K562 (cell line): ENCODE data around the gene MAML1. TPM values are rescaled to one million over a fixed set of nuclear protein-coding genes. Genes with fewer than 3 reads are reported as not detected.

Experiments
- ATAC-seq: fragments of 200-7000 bp; cut with Tn5 transposase; 3 replicates; pipeline ENCODE4 v1.9.1; 2020; ENCODE audit warnings: moderate library complexity
- BruUV-seq: library from RNA; stranded (reverse); fragments of 400-500 nt; replicated peaks from 2 replicates; lab custom pipeline; 2021; lab: Mats Ljungman, UMichigan
- CTCF ChIA-PET: fragments of 300-600 bp; formaldehyde crosslinking; extraction: SDS; loops from one replicate; lab custom pipeline; 2021; ENCODE audit warnings: low intra/inter-chr PET ratio; lab: Yijun Ruan, JAX
- POLR2A ChIA-PET: fragments of 300-600, 350-650 bp; sonication (Branson Sonifier 250); formaldehyde crosslinking; extraction: SDS; loops from one replicate; lab custom pipeline; 2021; ENCODE audit warnings: antibody characterized with exemption, inconsistent platforms; lab: Yijun Ruan, JAX
- DNase-seq, 4 experiments: peaks; one replicate each; pipeline versions ENCODE4 v3.0.0 to v3.0.0-alpha.2; 2011 to 2018; ENCODE audit warnings: low spot score in 3 of 4, mixed read lengths in 3 of 4; ENCODE audit errors: extremely low read depth in 1 of 4
- FAIRE-seq: peaks from 2 replicates; lab custom pipeline; 2011; peaks lifted over from hg19 to GRCh38; lab: Jason Lieb, UNC
- H2AFZ ChIP-seq: 2 replicates; pipeline ENCODE4 v1.6.0; 2011; ENCODE audit warnings: low read depth, low read length, control low read depth, inconsistent platforms
- H3K27ac ChIP-seq: fragments of 200-600 bp; 3 replicates; pipeline ENCODE4 v1.8.0; 2011; ENCODE audit warnings: low read depth, mild to moderate bottlenecking, control low read depth, inconsistent platforms, low read length, moderate library complexity, mixed read lengths; ENCODE audit errors: extremely low read depth
- H3K27me3 ChIP-seq, 2 experiments: fragments of 300-600 bp in 1 of 2; 2 replicates in 1 of 2; 3 replicates in 1 of 2; pipeline versions ENCODE4 v1.6.0 to v1.8.0; 2011; ENCODE audit warnings: inconsistent platforms in 2 of 2, low read length in 2 of 2, mild to moderate bottlenecking in 1 of 2, mixed read lengths in 1 of 2, moderate library complexity in 1 of 2; ENCODE audit not compliant: control insufficient read depth in 2 of 2, insufficient read depth in 2 of 2
- H3K36me3 ChIP-seq: fragments of 300-600 bp; 3 replicates; pipeline ENCODE4 v1.8.0; 2011; ENCODE audit warnings: mild to moderate bottlenecking, low read length, inconsistent platforms; ENCODE audit not compliant: control insufficient read depth, insufficient read depth
- H3K4me1 ChIP-seq, 2 experiments: fragments of 200-600 bp in 1 of 2; replicated peaks in 1 of 2; 2 replicates in 1 of 2; 3 replicates in 1 of 2; pipeline versions ENCODE4 v1.5.1 to v1.8.0; 2011; ENCODE audit warnings: inconsistent platforms in 2 of 2, low read length in 2 of 2, mild to moderate bottlenecking in 1 of 2, mixed read lengths in 1 of 2, moderate library complexity in 1 of 2; ENCODE audit not compliant: control insufficient read depth in 2 of 2, insufficient read depth in 2 of 2
- H3K4me2 ChIP-seq: 2 replicates; pipeline ENCODE4 v1.6.1; 2011; ENCODE audit warnings: low read length, control low read depth, inconsistent platforms, mixed read lengths; ENCODE audit not compliant: insufficient read depth
- H3K4me3 ChIP-seq: fragments of 200-600 bp; sonication (generic), shearing (Covaris generic); 2 replicates; pipeline ENCODE4 v1.5.1; 2016; ENCODE audit warnings: control low read depth, inconsistent platforms
- H3K79me2 ChIP-seq: fragments of 200-600 bp; 3 replicates; pipeline ENCODE4 v1.8.0; 2011; ENCODE audit warnings: low read length, inconsistent platforms; ENCODE audit not compliant: control insufficient read depth, insufficient read depth
- H3K9ac ChIP-seq, 2 experiments: 2 replicates each; pipeline versions ENCODE4 v1.6.0 to v1.6.1; 2011; ENCODE audit warnings: low read depth in 2 of 2, low read length in 2 of 2, control low read depth in 1 of 2, inconsistent platforms in 1 of 2, mild to moderate bottlenecking in 1 of 2, mixed read lengths in 1 of 2; ENCODE audit not compliant: insufficient read depth in 1 of 2
- H3K9me1 ChIP-seq: one replicate; pipeline ENCODE4 v1.6.0; 2011; ENCODE audit warnings: inconsistent platforms, mild to moderate bottlenecking, low read length, moderate library complexity; ENCODE audit not compliant: control insufficient read depth, insufficient read depth
- H3K9me3 ChIP-seq: replicated peaks from 2 replicates; pipeline ENCODE4 v1.5.1; 2011; ENCODE audit warnings: low read depth, low read length, inconsistent platforms; ENCODE audit not compliant: control insufficient read depth, insufficient read depth
- H4K20me1 ChIP-seq: replicated peaks from 2 replicates; pipeline ENCODE4 v1.6.1; 2011; ENCODE audit warnings: low read length, inconsistent platforms, mixed read lengths; ENCODE audit not compliant: control insufficient read depth, insufficient read depth
- CAMTA2 ChIP-seq: fragments of 250-450 bp; sonication (Bioruptor Pico); conservative IDR thresholded peaks from 2 replicates; pipeline ENCODE4 v1.5.1; 2022
- DNMT1 ChIP-seq: fragments of 450-650 bp; IDR thresholded peaks from 2 replicates; pipeline ENCODE4 v1.6.1; 2016; ENCODE audit warnings: antibody characterized with exemption, mild to moderate bottlenecking
- ELK3 ChIP-seq: fragments of 450-650 bp; formaldehyde crosslinking; IDR thresholded peaks from 2 replicates; pipeline ENCODE4 v1.4.0; 2020; ENCODE audit warnings: mild to moderate bottlenecking
- GATAD2A ChIP-seq: fragments of 450-650 bp; IDR thresholded peaks from 2 replicates; pipeline ENCODE4 v1.6.1; 2017
- ILF3 ChIP-seq: fragments of 450-650 bp; IDR thresholded peaks from 2 replicates; pipeline ENCODE4 v1.6.1; 2018; ENCODE audit warnings: antibody characterized with exemption, mild to moderate bottlenecking, moderate library complexity, borderline replicate concordance
- MEF2D ChIP-seq: conservative IDR thresholded peaks from 2 replicates; pipeline ENCODE4 v1.6.1; 2016; ENCODE audit warnings: low read depth, missing genetic modification characterization, missing compliant biosample characterization
- NEUROD1 ChIP-seq: fragments of 150-350 bp; IDR thresholded peaks from 2 replicates; pipeline ENCODE4 v1.6.1; 2014; ENCODE audit warnings: borderline replicate concordance, low read length, low read depth; ENCODE audit not compliant: partially characterized antibody
- ZBTB34 ChIP-seq: fragments of 250-450 bp; sonication (Bioruptor Pico); IDR thresholded peaks from 2 replicates; pipeline ENCODE4 v1.8.0; 2021; ENCODE audit warnings: mild to moderate bottlenecking, moderate library complexity
- WGBS: fragments of 100-300 bp; shearing (Covaris generic); methylation state at CpG from one replicate; pipeline ENCODE4 v1.1.6; 2016; ENCODE audit warnings: low coverage, mixed read lengths; ENCODE audit not compliant: insufficient coverage; ENCODE audit errors: missing lambda C conversion rate; 5-methylcytosine and 5-hydroxymethylcytosine counted together
- in situ Hi-C: fragments of 300-500 bp; cut with MboI; formaldehyde crosslinking; loops from 4 replicates; pipeline ENCODE4 v1.15.0; 2018; ENCODE audit warnings: inconsistent platforms, mixed read lengths
- intact Hi-C: fragments of 100-400 bp; cut with micrococcal nuclease; formaldehyde crosslinking; loops from 2 replicates; pipeline ENCODE4 v1.14.2; 2022
- polyA plus RNA-seq, 8 experiments: library from polyadenylated mRNA; depleted of rRNA in 4 of 8; stranded (reverse) in 5 of 8; unstranded in 3 of 8; fragments of >200 nt; fragmentation: Nextera tagmentation in 2 of 8; fragmentation: Illumina TruSeq in 1 of 8; extraction: Ambion mirVana in 2 of 8; extraction: Trizol in 1 of 8; gene quantifications; 2 replicates each; pipeline versions ENCODE4 v1.2.1 to v1.2.3, GENCODE V29; 2011 to 2014; ENCODE audit warnings: inconsistent platforms in 1 of 8, missing spikeins in 1 of 8
- total RNA-seq, 7 experiments: library from RNA; depleted of rRNA in 6 of 7; stranded (reverse); fragments of >200 nt in 6 of 7; fragmentation: Illumina TruSeq in 2 of 7; extraction: Trizol in 2 of 7; gene quantifications; 2 replicates each; pipeline versions ENCODE4 v1.2.1 to v1.2.3, GENCODE V29; 2011 to 2021; ENCODE audit warnings: low replicate concordance in 1 of 7

The MAML1 gene
- total and polyA plus RNA-seq, 9 of the 15 experiments (the other 6 are each of a cell fraction or from before 2014, with no cell fraction given) = 0.32 to 18.4 (median 7.0) TPM

GRCh38 chr5:179780362-179780761 is 47.7 kb downstream of the MAML1 start:
- POLR2A ChIA-PET = interaction anchor here (0.9 to 1.6 kb wide), 2 partner anchors 11 to 14 kb away, joined by 5 read pairs; partner anchors contain the start of gene LTC4S
- peaks cover 35% of the 10 kb centered on the region; the same call in 2 of the 3 replicates for H3K36me3 ChIP-seq
- FAIRE-seq (no peak), ATAC-seq (no peak), DNase-seq (no peak)
- no peak overlapping the region for H3K4me2 ChIP-seq
- H2AFZ ChIP-seq = no peak overlapping the region
- intact Hi-C loops (no loop called here), in situ Hi-C loops (no loop called here)
- no peaks in the 10 kb centered on the region for H4K20me1 ChIP-seq
- 83% methylated on average over 7 of the region's 7 CpGs for WGBS
- CTCF ChIA-PET = no interaction called here
- peaks cover 4% of the 10 kb centered on the region for H3K9me1 ChIP-seq
- H3K9me3 ChIP-seq = no peaks in the 10 kb centered on the region
- TF ChIP-seq ZBTB34 (CRISPR knock-in tag) = no peak
- no peak overlapping the region for H3K9ac ChIP-seq
- no TSS peak for BruUV-seq
- H3K27ac ChIP-seq = no peak overlapping the region
- H3K27me3 ChIP-seq = no peaks in the 10 kb centered on the region
- H3K4me1 ChIP-seq = no peaks in the 10 kb centered on the region
- H3K79me2 ChIP-seq = no peaks in the 10 kb centered on the region
- H3K4me3 ChIP-seq = no peak overlapping the region

- no peak for FAIRE-seq
- Histone ChIP-seq H3K9me1 (peaks cover 4% of the 10 kb centered on the region), H3K4me2 (no peak overlapping the region), H3K4me1 (no peaks in the 10 kb centered on the region), H4K20me1 (no peaks in the 10 kb centered on the region), H3K4me3 (no peak overlapping the region), H3K9ac (no peak overlapping the region), H3K27me3 (no peaks in the 10 kb centered on the region), H3K36me3 (peaks cover 21% of the 10 kb centered on the region; the same call in 1 of the 3 replicates), H3K9me3 (no peaks in the 10 kb centered on the region), H3K79me2 (no peaks in the 10 kb centered on the region), H3K27ac (no peak overlapping the region), H2AFZ (no peak overlapping the region)
- intact Hi-C loops = no loop called here
- in situ Hi-C loops = no loop called here
- no peak for ATAC-seq
- BruUV-seq = no TSS peak
- POLR2A ChIA-PET = interaction anchor here (1.0 kb wide), 1 partner anchor 20 kb away, joined by 3 read pairs; no protein-coding TSS in a partner anchor
- WGBS = 80% methylated on average over 4 of the region's 4 CpGs
- CTCF ChIA-PET = no interaction called here
- DNase-seq = no peak
- no peak for TF ChIP-seq NEUROD1
- TF ChIP-seq ILF3 = no peak
- TF ChIP-seq DNMT1 = no peak
- no peak for TF ChIP-seq MEF2D
- no peak for TF ChIP-seq CAMTA2 (CRISPR knock-in tag)
- TF ChIP-seq GATAD2A = no peak
- TF ChIP-seq ELK3 (CRISPR knock-in tag) = no peak
These were observed 49.2 kb downstream of the MAML1 start for GRCh38 chr5:179781846-179782245.
